Ovary (tissue), 3 donors: ENCODE data around the gene SLC25A41.

Source experiments
- EP300 ChIP-seq: sonication (generic); formaldehyde crosslinking; IDR thresholded peaks from one replicate; pipeline ENCODE4 v1.6.1; 2017; ENCODE audit warnings: antibody characterized with exemption
- POLR2A ChIP-seq: fragments of 450-650 bp; IDR thresholded peaks from one replicate; pipeline ENCODE4 v1.6.1; 2017; ENCODE audit warnings: antibody characterized with exemption, mild to moderate bottlenecking, moderate library complexity
- TF ChIP-seq, protein P1 (sequence below), 3 donors: fragments of 450-650 bp in 2 of 3; fragments of 200-600 bp in 1 of 3; IDR thresholded peaks; one replicate each; pipeline versions ENCODE4 v1.5.1 to v1.8.0; 2016 to 2022; ENCODE audit warnings: antibody characterized with exemption in 3 of 3, mild to moderate bottlenecking in 1 of 3
- donor health status: DM: no; HTN: no; CAD: no.

DNA sequence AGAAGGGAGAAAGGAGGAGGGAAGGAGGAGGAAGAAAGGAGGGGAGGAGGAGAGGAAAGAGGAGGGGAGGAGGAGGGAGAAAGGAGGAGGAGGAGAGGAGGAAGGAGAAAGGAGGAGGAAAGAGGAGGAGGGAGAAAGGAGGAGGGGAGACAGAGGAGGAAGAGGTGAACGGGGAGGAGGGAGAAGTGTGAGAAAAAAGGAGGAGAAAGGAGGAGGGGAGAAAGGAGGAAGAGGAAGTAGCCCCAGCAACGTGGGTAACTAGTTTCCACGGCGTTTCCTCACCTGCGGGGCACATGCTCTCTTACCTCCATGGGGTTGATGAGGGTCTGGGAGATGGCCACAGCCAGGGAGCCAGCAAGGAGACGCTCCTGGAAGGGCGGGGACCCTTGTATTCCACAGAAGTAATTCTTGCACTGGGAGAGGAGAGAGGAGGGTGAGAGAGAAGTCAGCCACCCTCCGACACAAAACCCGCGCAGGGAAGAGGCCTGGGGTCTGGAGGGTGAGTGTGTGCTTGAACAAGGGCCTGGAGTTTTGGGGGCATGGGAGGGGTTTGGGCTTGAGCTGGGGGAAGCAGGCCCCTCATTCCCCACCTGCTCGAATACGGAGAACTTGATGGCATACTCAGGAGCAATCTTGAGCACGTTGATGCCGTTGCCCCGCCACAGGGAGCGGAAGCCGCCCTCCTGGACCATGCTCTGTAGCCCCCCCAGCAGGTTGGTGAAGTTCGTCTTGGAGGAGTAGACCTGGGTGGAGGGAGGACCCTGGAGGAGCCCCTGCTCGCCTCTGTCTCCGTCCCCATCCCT is 3.9 kb downstream of the SLC25A41 start:
- TF ChIP-seq POLR2A (no peak), EP300 (no peak)
- TF ChIP-seq, protein P1, sequence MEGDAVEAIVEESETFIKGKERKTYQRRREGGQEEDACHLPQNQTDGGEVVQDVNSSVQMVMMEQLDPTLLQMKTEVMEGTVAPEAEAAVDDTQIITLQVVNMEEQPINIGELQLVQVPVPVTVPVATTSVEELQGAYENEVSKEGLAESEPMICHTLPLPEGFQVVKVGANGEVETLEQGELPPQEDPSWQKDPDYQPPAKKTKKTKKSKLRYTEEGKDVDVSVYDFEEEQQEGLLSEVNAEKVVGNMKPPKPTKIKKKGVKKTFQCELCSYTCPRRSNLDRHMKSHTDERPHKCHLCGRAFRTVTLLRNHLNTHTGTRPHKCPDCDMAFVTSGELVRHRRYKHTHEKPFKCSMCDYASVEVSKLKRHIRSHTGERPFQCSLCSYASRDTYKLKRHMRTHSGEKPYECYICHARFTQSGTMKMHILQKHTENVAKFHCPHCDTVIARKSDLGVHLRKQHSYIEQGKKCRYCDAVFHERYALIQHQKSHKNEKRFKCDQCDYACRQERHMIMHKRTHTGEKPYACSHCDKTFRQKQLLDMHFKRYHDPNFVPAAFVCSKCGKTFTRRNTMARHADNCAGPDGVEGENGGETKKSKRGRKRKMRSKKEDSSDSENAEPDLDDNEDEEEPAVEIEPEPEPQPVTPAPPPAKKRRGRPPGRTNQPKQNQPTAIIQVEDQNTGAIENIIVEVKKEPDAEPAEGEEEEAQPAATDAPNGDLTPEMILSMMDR (IDR thresholded peaks at IDR 0.05): no peak
